H1 (cell line): ENCODE data around the gene ACACA. TPM values are rescaled to one million over a fixed set of nuclear protein-coding genes. Genes with fewer than 3 reads are reported as not detected.

Experiments used
- EZH2 ChIP-seq: fragments of 200-600 bp; sonication (generic); IDR thresholded peaks from 2 replicates; pipeline ENCODE4 v1.7.1; 2012; ENCODE audit warnings: low read depth, mild to moderate bottlenecking, moderate library complexity, low read length, inconsistent platforms; ENCODE audit not compliant: severe bottlenecking
- HDAC2 ChIP-seq, 2 experiments: fragments of 300-600 bp in 1 of 2; sonication (generic) in 1 of 2; IDR thresholded peaks; 2 replicates each; pipeline ENCODE4 v1.6.1; 2011 to 2012; ENCODE audit warnings: low read depth in 2 of 2, low read length in 2 of 2, mild to moderate bottlenecking in 2 of 2, moderate library complexity in 2 of 2, borderline replicate concordance in 1 of 2, inconsistent platforms in 1 of 2
- JUN ChIP-seq: IDR thresholded peaks from 2 replicates; pipeline ENCODE4 v1.6.1; 2011; ENCODE audit warnings: low read depth, mild to moderate bottlenecking, improper control_type of control experiment, low read length
- PHF8 ChIP-seq: fragments of 200-600 bp; sonication (generic); conservative IDR thresholded peaks from 2 replicates; pipeline ENCODE4 v1.7.1; 2012; ENCODE audit warnings: low read depth, mild to moderate bottlenecking, inconsistent platforms, low read length, moderate library complexity
- POU5F1 ChIP-seq: IDR thresholded peaks from 2 replicates; pipeline ENCODE4 v1.6.1; 2011; ENCODE audit warnings: low read depth, mild to moderate bottlenecking, low read length, moderate library complexity
- SAP30 ChIP-seq: fragments of 300-600 bp; sonication (generic); IDR thresholded peaks from 2 replicates; pipeline ENCODE4 v1.7.1; 2012; ENCODE audit warnings: low read length, moderate library complexity, mild to moderate bottlenecking, inconsistent platforms; ENCODE audit not compliant: insufficient read depth, insufficient replicate concordance
- SIRT6 ChIP-seq: IDR thresholded peaks from one replicate; pipeline ENCODE4 v1.7.1; 2012; ENCODE audit warnings: low read length, inconsistent platforms
- polyA plus RNA-seq, 7 experiments: library from polyadenylated mRNA; depleted of rRNA in 3 of 7; stranded (reverse) in 5 of 7; unstranded in 2 of 7; fragments of >200 nt in 5 of 7; fragments of 200-250 nt in 2 of 7; gene quantifications; 1 replicate in 5 of 7; 2 replicates in 1 of 7; 4 replicates in 1 of 7; pipeline versions ENCODE4 v1.2.1 to v1.2.3, GENCODE V29; 2011 to 2013; ENCODE audit warnings: missing spikeins in 2 of 7, mixed read lengths in 2 of 7
- total RNA-seq: library from RNA; stranded (reverse); fragmentation: NEBNext Ultra II Directional; extraction: Animal tissue kit (Norgen Biotek cat#: 25700); gene quantifications from 2 replicates; pipeline ENCODE4 v1.2.1, GENCODE V29; 2021

Gene ACACA
- total and polyA plus RNA-seq, 2 of the 8 experiments (the other 6 are each of a cell fraction or from before 2014, with no cell fraction given), result 74.0 to 160 TPM

DNA sequence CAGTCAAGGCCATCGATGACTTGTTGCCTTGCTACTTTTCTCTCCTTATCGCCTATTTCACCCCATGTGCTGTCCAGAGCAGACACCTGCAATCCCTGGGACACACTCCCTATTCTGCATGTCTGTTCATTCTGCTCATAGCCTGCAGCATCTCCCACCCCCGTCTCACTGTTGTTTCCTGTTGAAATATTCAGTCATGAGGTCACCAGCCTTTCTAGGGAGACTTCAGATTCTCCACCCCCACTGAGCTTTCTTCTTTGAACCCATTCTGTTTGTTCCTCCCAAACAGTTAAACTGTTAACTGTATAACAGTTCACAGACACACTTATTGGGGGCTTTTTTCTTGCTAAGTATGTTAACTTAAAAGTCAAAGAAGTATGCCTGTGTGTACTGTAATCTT, 363.4 kb downstream of the ACACA start (continued):
- no peak for TF ChIP-seq PHF8
- TF ChIP-seq EZH2, result no peak
- TF ChIP-seq HDAC2 (IDR thresholded peaks at IDR 0.05; ENCODE audit: borderline replicate concordance in 1 of 2, low read depth in 2 of 2, low read length in 2 of 2), result no peak
- no peak for TF ChIP-seq JUN
- TF ChIP-seq POU5F1, result no peak
- TF ChIP-seq SAP30, result no peak
- TF ChIP-seq SIRT6, result no peak
- TF ChIP-seq, all 59 proteins: peak for 0
